Skeletal muscle satellite cell (primary cell): ENCODE results near the gene TMEM60.

ENCODE experiments used
- H3K27me3 ChIP-seq: 2 replicates; pipeline ENCODE4 v1.7.0; 2013; ENCODE audit warnings: low read length; ENCODE audit not compliant: control insufficient read depth, insufficient read depth
- H3K36me3 ChIP-seq: 2 replicates; pipeline ENCODE4 v1.7.0; 2013; ENCODE audit warnings: mild to moderate bottlenecking, control low read depth, low read length; ENCODE audit not compliant: insufficient read depth
- H3K4me1 ChIP-seq: 2 replicates; pipeline ENCODE4 v1.7.0; 2013; ENCODE audit warnings: low read length; ENCODE audit not compliant: control insufficient read depth, insufficient read depth
- H3K4me2 ChIP-seq: 2 replicates; pipeline ENCODE4 v1.7.0; 2013; ENCODE audit warnings: mild to moderate bottlenecking, low read length
- H3K4me3 ChIP-seq: 2 replicates; pipeline ENCODE4 v1.7.0; 2013; ENCODE audit warnings: low read length
- H3K9ac ChIP-seq: 2 replicates; pipeline ENCODE4 v1.7.0; 2013; ENCODE audit warnings: mild to moderate bottlenecking, low read depth, low read length, moderate library complexity
- H3K9me3 ChIP-seq: replicated peaks from 2 replicates; pipeline ENCODE4 v1.7.0; 2013; ENCODE audit warnings: mild to moderate bottlenecking, control low read depth, low read length

Gene TMEM60

GRCh38 chr7:77770316-77770715 lies 27.9 kb downstream of the TMEM60 start:
- Histone ChIP-seq H3K4me1 (no peaks in the 10 kb centered on the region), H3K4me2 (no peak overlapping the region), H3K9ac (no peak overlapping the region), H3K4me3 (no peak overlapping the region), H3K9me3 (no peaks in the 10 kb centered on the region), H3K27me3 (no peaks in the 10 kb centered on the region), H3K36me3 (peaks cover 3% of the 10 kb centered on the region)

GRCh38 chr7:77766801-77767605 lies 31.2 kb downstream of the TMEM60 start:
- no peak overlapping the region for H3K4me2 ChIP-seq

GRCh38 chr7:77765906-77766800 lies 32.1 kb downstream of the TMEM60 start:
- no peaks in the 10 kb centered on the region for H3K4me1 ChIP-seq
- no peaks in the 10 kb centered on the region for H3K27me3 ChIP-seq
- no peaks in the 10 kb centered on the region for H3K36me3 ChIP-seq
- H3K9ac ChIP-seq = no peak overlapping the region
- H3K4me3 ChIP-seq = no peak overlapping the region
- no peak overlapping the region for H3K4me2 ChIP-seq
- H3K9me3 ChIP-seq = no peaks in the 10 kb centered on the region

More at GRCh38 chr7:77766801-77767605, 31.2 kb downstream of the TMEM60 start:
- Histone ChIP-seq H3K27me3 (no peaks in the 10 kb centered on the region), H3K9me3 (no peaks in the 10 kb centered on the region), H3K9ac (no peak overlapping the region), H3K36me3 (no peaks in the 10 kb centered on the region), H3K4me3 (no peak overlapping the region), H3K4me1 (no peaks in the 10 kb centered on the region)

GRCh38 chr7:77765481-77765880 lies 32.8 kb downstream of the TMEM60 start:
- no peak overlapping the region for H3K9ac ChIP-seq
- no peaks in the 10 kb centered on the region for H3K9me3 ChIP-seq
- no peak overlapping the region for H3K4me3 ChIP-seq
- H3K4me2 ChIP-seq = no peak overlapping the region
- no peaks in the 10 kb centered on the region for H3K36me3 ChIP-seq
- H3K27me3 ChIP-seq = no peaks in the 10 kb centered on the region
- no peaks in the 10 kb centered on the region for H3K4me1 ChIP-seq

GRCh38 chr7:77760809-77761453 lies 37.3 kb downstream of the TMEM60 start:
- Histone ChIP-seq H3K27me3 (no peaks in the 10 kb centered on the region), H3K4me2 (no peak overlapping the region), H3K9me3 (no peaks in the 10 kb centered on the region), H3K4me3 (no peak overlapping the region), H3K9ac (no peak overlapping the region), H3K36me3 (no peaks in the 10 kb centered on the region), H3K4me1 (no peaks in the 10 kb centered on the region)

GRCh38 chr7:77759294-77759889 lies 38.8 kb downstream of the TMEM60 start:
- peak overlapping the region; percentile 28 for H3K9ac ChIP-seq
- no peaks in the 10 kb centered on the region for H3K27me3 ChIP-seq
- H3K36me3 ChIP-seq = no peaks in the 10 kb centered on the region
- no peaks in the 10 kb centered on the region for H3K9me3 ChIP-seq
- H3K4me2 ChIP-seq = peak overlapping the region; percentile 61
- no peaks in the 10 kb centered on the region for H3K4me1 ChIP-seq
- no peak overlapping the region for H3K4me3 ChIP-seq

GRCh38 chr7:77757589-77757988 lies 40.6 kb downstream of the TMEM60 start:
- Histone ChIP-seq H3K9ac (no peak overlapping the region), H3K4me3 (no peak overlapping the region), H3K9me3 (no peaks in the 10 kb centered on the region), H3K36me3 (no peaks in the 10 kb centered on the region), H3K4me1 (peaks cover 6% of the 10 kb centered on the region), H3K4me2 (no peak overlapping the region), H3K27me3 (no peaks in the 10 kb centered on the region)

- Histone ChIP-seq H3K4me1 (peaks cover 6% of the 10 kb centered on the region), H3K36me3 (peaks cover 3% of the 10 kb centered on the region), H3K4me3 (no peak overlapping the region), H3K9ac (no peak overlapping the region), H3K27me3 (no peaks in the 10 kb centered on the region), H3K4me2 (no peak overlapping the region), H3K9me3 (no peaks in the 10 kb centered on the region)
These were observed 45.1 kb downstream of the TMEM60 start for GRCh38 chr7:77753173-77753572.

GRCh38 chr7:77752016-77752415 lies 46.2 kb downstream of the TMEM60 start:
- no peaks in the 10 kb centered on the region for H3K9me3 ChIP-seq
- peaks cover 3% of the 10 kb centered on the region for H3K36me3 ChIP-seq
- H3K4me1 ChIP-seq = peaks cover 6% of the 10 kb centered on the region
- no peak overlapping the region for H3K4me3 ChIP-seq
- no peak overlapping the region for H3K4me2 ChIP-seq
- no peaks in the 10 kb centered on the region for H3K27me3 ChIP-seq
- no peak overlapping the region for H3K9ac ChIP-seq

- H3K9me3 ChIP-seq = no peaks in the 10 kb centered on the region
- H3K36me3 ChIP-seq = peaks cover 3% of the 10 kb centered on the region
- H3K27me3 ChIP-seq = no peaks in the 10 kb centered on the region
- no peak overlapping the region for H3K9ac ChIP-seq
- no peak overlapping the region for H3K4me2 ChIP-seq
- H3K4me1 ChIP-seq = peaks cover under 1% of the 10 kb centered on the region
- H3K4me3 ChIP-seq = no peak overlapping the region
These were observed 50.5 kb downstream of the TMEM60 start for GRCh38 chr7:77747718-77748117.

GRCh38 chr7:77747178-77747577 lies 51.1 kb downstream of the TMEM60 start:
- H3K4me3 ChIP-seq = no peak overlapping the region
- H3K9me3 ChIP-seq = no peaks in the 10 kb centered on the region
- H3K4me2 ChIP-seq = no peak overlapping the region
- no peaks in the 10 kb centered on the region for H3K4me1 ChIP-seq
- H3K27me3 ChIP-seq = no peaks in the 10 kb centered on the region
- H3K36me3 ChIP-seq = peaks cover 3% of the 10 kb centered on the region
- H3K9ac ChIP-seq = no peak overlapping the region
